CD4-positive, alpha-beta T cell (primary cell): ENCODE data around the gene ACER2. TPM values are rescaled to one million over a fixed set of nuclear protein-coding genes. Genes with fewer than 3 reads are reported as not detected.
A peak's percentile ranks its signal among the peaks of the same experiment; 100 is the strongest.

Source experiments
- ATAC-seq: fragments of 200-7000 bp; cut with Tn5 transposase; one replicate; pipeline ENCODE4 v1.10.0; 2022; ENCODE audit warnings: mild to moderate bottlenecking; ENCODE audit not compliant: poor library complexity
- CTCF ChIA-PET: fragments of 350-600 bp; sonication (Branson Sonifier 250); formaldehyde crosslinking; loops from one replicate; lab custom pipeline; 2021; ENCODE audit warnings: antibody characterized with exemption, inconsistent platforms; lab: Charles Lee
- POLR2A ChIA-PET: fragments of 350-600 bp; sonication (Branson Sonifier 250); formaldehyde crosslinking; loops from one replicate; lab custom pipeline; 2021; ENCODE audit warnings: antibody characterized with exemption, inconsistent platforms; lab: Charles Lee
- DNase-seq, 14 experiments: peaks; one replicate each; pipeline ENCODE4 v3.0.0-alpha.2; 2013 to 2020; ENCODE audit warnings: mixed read lengths in 2 of 14
- H3K27ac ChIP-seq, 2 donors: one replicate each; pipeline versions ENCODE4 v1.5.1 to v1.7.0; 2013; ENCODE audit warnings: low read length in 2 of 2, low read depth in 1 of 2, mild to moderate bottlenecking in 1 of 2
- H3K27me3 ChIP-seq, 2 experiments: 1 replicate in 1 of 2; 2 replicates in 1 of 2; pipeline versions ENCODE4 v1.6.1 to v1.7.0; 2013; ENCODE audit warnings: low read length in 2 of 2, control low read depth in 1 of 2, mild to moderate bottlenecking in 1 of 2, moderate library complexity in 1 of 2; ENCODE audit not compliant: insufficient read depth in 2 of 2, control insufficient read depth in 1 of 2
- H3K36me3 ChIP-seq: one replicate; pipeline ENCODE4 v1.6.1; 2013; ENCODE audit warnings: low read length, control low read depth; ENCODE audit not compliant: insufficient read depth
- H3K4me1 ChIP-seq: one replicate; pipeline ENCODE4 v1.6.1; 2013; ENCODE audit warnings: low read length, control low read depth; ENCODE audit not compliant: insufficient read depth
- H3K4me3 ChIP-seq: one replicate; pipeline ENCODE4 v1.5.1; 2013; ENCODE audit warnings: mild to moderate bottlenecking, low read length, moderate library complexity
- H3K9me3 ChIP-seq, 2 experiments: 1 replicate in 1 of 2; 2 replicates in 1 of 2; pipeline versions ENCODE4 v1.6.1 to v1.7.0; 2013; ENCODE audit warnings: low read length in 2 of 2, mild to moderate bottlenecking in 2 of 2, control low read depth in 1 of 2, moderate library complexity in 1 of 2; ENCODE audit not compliant: control insufficient read depth in 1 of 2, insufficient read depth in 1 of 2
- H3K27ac Mint-ChIP-seq: one replicate; pipeline ENCODE4 v1.8.0; 2020; ENCODE audit warnings: mixed read lengths
- H3K27me3 Mint-ChIP-seq: one replicate; pipeline ENCODE4 v1.8.0; 2021; ENCODE audit warnings: mixed read lengths
- H3K36me3 Mint-ChIP-seq: one replicate; pipeline ENCODE4 v1.8.0; 2021; ENCODE audit warnings: low read depth, mixed read lengths
- H3K4me1 Mint-ChIP-seq: one replicate; pipeline ENCODE4 v1.8.0; 2021; ENCODE audit warnings: low read depth, mixed read lengths
- H3K4me3 Mint-ChIP-seq: one replicate; pipeline ENCODE4 v1.8.0; 2020; ENCODE audit warnings: mild to moderate bottlenecking, mixed read lengths
- H3K9me3 Mint-ChIP-seq: one replicate; pipeline ENCODE4 v1.8.0; 2020; ENCODE audit warnings: mixed read lengths
- intact Hi-C, 2 experiments: fragments of 100-400 bp; cut with DNase I in 1 of 2; cut with micrococcal nuclease in 1 of 2; formaldehyde crosslinking; loops; one replicate each; pipeline versions ENCODE4 v1.15.1 to v1.9.0; 2023 to 2025; cut with DNase I, micrococcal nuclease
- total RNA-seq, 174 experiments: library from RNA in 2 of 174; stranded (reverse) in 2 of 174; gene quantifications; one replicate each; pipeline ENCODE4 v1.2.3 and lab custom pipeline; 2021 to 2026
- TF ChIP-seq, protein P1 (sequence below): fragments of 200-600 bp; IDR thresholded peaks from one replicate; pipeline ENCODE4 v1.8.0; 2022; ENCODE audit warnings: antibody characterized with exemption, mild to moderate bottlenecking

The ACER2 gene
- total RNA-seq, 2 experiments from 2014 or later = 1.2 to 1.4 TPM

DNA sequence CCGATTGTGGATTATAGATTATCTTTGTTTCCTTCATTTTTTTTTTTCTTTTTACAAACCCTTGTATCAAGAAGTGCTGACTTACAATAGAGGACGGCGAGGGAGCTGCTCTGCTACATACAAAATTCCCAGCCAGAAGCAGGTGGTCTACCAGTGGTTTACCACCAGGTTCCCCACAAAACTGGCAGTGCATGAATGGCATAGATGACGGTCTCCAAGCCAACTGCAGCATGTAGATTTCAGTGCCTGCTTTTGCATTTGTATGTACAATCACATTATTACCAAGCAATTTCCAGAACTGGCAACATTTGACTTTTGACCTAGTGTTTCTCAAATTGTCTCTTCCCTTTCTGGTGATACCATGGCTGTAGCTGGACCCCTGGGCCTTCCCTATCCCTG is 84.0 kb downstream of the ACER2 start:
- Histone ChIP-seq H3K4me3 (no peak overlapping the region), H3K27me3 (peaks cover 0 to 6% of the 10 kb centered on the region in 2 experiments), H3K4me1 (peaks cover 6% of the 10 kb centered on the region), H3K27ac (no peak overlapping the region), H3K9me3 (no peaks in the 10 kb centered on the region), H3K36me3 (no peaks in the 10 kb centered on the region)
- Mint-ChIP-seq H3K4me1 (peaks cover 9% of the 10 kb centered on the region), H3K4me3 (no peak overlapping the region), H3K36me3 (no peaks in the 10 kb centered on the region), H3K9me3 (no peaks in the 10 kb centered on the region), H3K27me3 (peaks cover 8% of the 10 kb centered on the region), H3K27ac (no peak overlapping the region)
- no peak for DNase-seq
- intact Hi-C loops = loop anchor here (5.0 to 10.0 kb wide), 2 partner anchors 432 to 1620 kb away; no protein-coding TSS in a partner anchor
- POLR2A ChIA-PET = no interaction called here
- CTCF ChIA-PET = interaction anchor here (2.2 kb wide), 1 partner anchor 28 kb away, joined by 6 read pairs; no protein-coding TSS in a partner anchor
- TF ChIP-seq, protein P1, sequence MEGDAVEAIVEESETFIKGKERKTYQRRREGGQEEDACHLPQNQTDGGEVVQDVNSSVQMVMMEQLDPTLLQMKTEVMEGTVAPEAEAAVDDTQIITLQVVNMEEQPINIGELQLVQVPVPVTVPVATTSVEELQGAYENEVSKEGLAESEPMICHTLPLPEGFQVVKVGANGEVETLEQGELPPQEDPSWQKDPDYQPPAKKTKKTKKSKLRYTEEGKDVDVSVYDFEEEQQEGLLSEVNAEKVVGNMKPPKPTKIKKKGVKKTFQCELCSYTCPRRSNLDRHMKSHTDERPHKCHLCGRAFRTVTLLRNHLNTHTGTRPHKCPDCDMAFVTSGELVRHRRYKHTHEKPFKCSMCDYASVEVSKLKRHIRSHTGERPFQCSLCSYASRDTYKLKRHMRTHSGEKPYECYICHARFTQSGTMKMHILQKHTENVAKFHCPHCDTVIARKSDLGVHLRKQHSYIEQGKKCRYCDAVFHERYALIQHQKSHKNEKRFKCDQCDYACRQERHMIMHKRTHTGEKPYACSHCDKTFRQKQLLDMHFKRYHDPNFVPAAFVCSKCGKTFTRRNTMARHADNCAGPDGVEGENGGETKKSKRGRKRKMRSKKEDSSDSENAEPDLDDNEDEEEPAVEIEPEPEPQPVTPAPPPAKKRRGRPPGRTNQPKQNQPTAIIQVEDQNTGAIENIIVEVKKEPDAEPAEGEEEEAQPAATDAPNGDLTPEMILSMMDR = no peak
- ATAC-seq = no peak

GRCh38 chr9:19493174-19493811 is 84.5 kb downstream of the ACER2 start:
- no peaks in the 10 kb centered on the region for H3K9me3 ChIP-seq
- peaks cover 0 to 6% of the 10 kb centered on the region in 2 experiments for H3K27me3 ChIP-seq
- H3K27ac Mint-ChIP-seq = no peak overlapping the region
- intact Hi-C loops = loop anchor here (5.0 to 10.0 kb wide), 2 partner anchors 432 to 1619 kb away; no protein-coding TSS in a partner anchor
- H3K4me3 Mint-ChIP-seq = no peak overlapping the region
- peaks cover 8% of the 10 kb centered on the region for H3K27me3 Mint-ChIP-seq
- DNase-seq = peak in 12 of 14 experiments; percentile 2 to 65 (median 26)
- H3K36me3 ChIP-seq = no peaks in the 10 kb centered on the region
- H3K4me1 ChIP-seq = peaks cover 6% of the 10 kb centered on the region
- ATAC-seq = peak; percentile 73
- H3K4me1 Mint-ChIP-seq = peaks cover 9% of the 10 kb centered on the region
- no peak overlapping the region for H3K27ac ChIP-seq
- H3K36me3 Mint-ChIP-seq = no peaks in the 10 kb centered on the region
- POLR2A ChIA-PET = no interaction called here
- H3K9me3 Mint-ChIP-seq = no peaks in the 10 kb centered on the region
- CTCF ChIA-PET = interaction anchor here (2.2 kb wide), 1 partner anchor 29 kb away, joined by 6 read pairs; no protein-coding TSS in a partner anchor
- H3K4me3 ChIP-seq = peak overlapping the region; percentile 15
- TF ChIP-seq, protein P1 = peak; percentile 73

- DNase-seq (no peak), ATAC-seq (no peak)
- Histone ChIP-seq H3K27ac (no peak overlapping the region), H3K27me3 (peaks cover 0 to 6% of the 10 kb centered on the region in 2 experiments), H3K4me1 (peaks cover 6% of the 10 kb centered on the region), H3K9me3 (no peaks in the 10 kb centered on the region), H3K36me3 (no peaks in the 10 kb centered on the region), H3K4me3 (no peak overlapping the region)
- H3K27ac Mint-ChIP-seq = no peak overlapping the region
- no peaks in the 10 kb centered on the region for H3K36me3 Mint-ChIP-seq
- peaks cover 8% of the 10 kb centered on the region for H3K27me3 Mint-ChIP-seq
- H3K9me3 Mint-ChIP-seq = no peaks in the 10 kb centered on the region
- H3K4me1 Mint-ChIP-seq = peaks cover 9% of the 10 kb centered on the region
- H3K4me3 Mint-ChIP-seq = no peak overlapping the region
- ChIA-PET CTCF (no interaction called here), POLR2A (no interaction called here)
- intact Hi-C loops = loop anchor here (5.0 to 10.0 kb wide), 2 partner anchors 431 to 1618 kb away; no protein-coding TSS in a partner anchor
- TF ChIP-seq, protein P1 = no peak
These were observed 85.1 kb downstream of the ACER2 start for GRCh38 chr9:19493876-19494275.
